GM18868 (cell line): ENCODE results near the gene R3HDM4.
"Not testable (repeated sequence)": the region's sequence is repeated elsewhere in the genome, so short reads cannot be mapped to it uniquely, and the experiment has no call there.

Experiments
- ATAC-seq: cut with Tn5 transposase; IDR thresholded peaks from one replicate; pipeline ENCODE4 v1.9.1; 2021; ENCODE audit warnings: mild to moderate bottlenecking, moderate library complexity; ENCODE audit not compliant: unreplicated experiment

Gene R3HDM4

DNA sequence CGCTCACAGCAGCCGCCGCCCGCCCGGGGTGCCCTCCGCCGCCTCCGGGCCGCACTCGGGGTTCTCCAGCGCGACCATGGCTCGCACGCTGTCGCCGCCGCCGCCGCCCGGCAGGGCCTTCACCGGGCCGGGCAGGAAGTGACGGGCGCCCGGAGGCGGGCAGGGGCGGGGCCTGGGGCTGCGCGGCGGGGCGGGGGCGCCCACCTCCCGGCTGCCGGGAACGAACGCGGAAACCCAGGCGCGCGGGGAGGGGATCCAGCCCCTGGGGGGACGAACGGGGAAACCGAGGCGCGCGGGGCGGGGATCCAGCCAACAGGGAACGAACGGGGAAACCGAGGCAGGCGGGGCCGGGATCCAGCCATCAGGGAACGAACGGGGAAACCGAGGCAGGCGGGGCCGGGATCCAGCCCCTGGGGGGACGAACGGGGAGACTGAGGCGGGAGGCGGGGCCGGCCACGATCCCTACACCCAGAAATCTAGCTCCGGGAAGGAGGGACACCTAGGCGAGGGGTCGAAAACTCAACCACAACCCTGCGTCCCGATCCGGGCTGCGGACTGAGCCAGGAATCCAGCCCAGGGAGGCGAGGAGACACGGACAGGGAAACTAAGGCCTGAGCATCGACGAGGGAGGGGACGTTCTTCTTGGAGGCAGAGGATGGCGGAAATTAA is at the start of gene R3HDM4:
Gene R3HDM4, minus strand, starts transcription at position 140 of the 669 bp plus-strand sequence. Its CDS starts 62 bp downstream, at position 78.
- no peak for ATAC-seq

DNA sequence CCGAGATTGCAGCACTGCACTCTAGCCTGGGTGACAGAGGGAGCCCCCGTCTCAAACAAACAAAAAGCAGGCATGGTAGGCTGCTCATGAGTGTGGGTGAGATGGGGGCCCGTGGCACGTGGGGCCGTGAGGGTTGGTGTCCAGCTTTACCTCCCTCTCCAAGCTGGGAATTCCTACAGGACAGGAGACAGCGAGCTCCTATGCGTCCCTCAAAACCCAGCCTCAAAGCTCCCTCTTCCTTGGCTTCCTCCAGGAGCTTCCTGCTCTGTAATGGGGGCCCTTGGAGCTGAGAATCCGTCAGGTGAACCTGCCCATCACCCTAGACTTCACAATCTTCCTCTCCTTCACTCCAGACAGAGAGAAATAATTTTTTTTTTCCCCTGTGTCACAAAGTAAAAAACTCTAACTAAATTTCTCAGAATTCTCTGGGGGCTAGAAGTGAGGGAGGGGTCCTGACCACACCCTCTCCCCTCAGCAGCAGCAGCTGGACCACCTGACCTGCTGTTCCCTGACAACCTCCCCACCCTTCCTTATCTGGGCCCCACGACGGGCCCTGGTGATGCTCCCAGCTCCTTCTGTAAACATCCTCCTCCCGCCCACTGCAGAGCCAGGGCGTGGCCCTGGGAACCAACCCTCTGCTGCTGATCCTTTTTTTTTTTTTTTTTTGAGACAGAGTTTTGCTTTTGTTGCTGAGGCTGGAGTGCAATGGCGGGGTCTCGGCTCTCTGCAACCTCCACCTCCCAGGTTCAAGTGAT is 49.0 kb upstream of the R3HDM4 start:
- ATAC-seq = no peak

DNA sequence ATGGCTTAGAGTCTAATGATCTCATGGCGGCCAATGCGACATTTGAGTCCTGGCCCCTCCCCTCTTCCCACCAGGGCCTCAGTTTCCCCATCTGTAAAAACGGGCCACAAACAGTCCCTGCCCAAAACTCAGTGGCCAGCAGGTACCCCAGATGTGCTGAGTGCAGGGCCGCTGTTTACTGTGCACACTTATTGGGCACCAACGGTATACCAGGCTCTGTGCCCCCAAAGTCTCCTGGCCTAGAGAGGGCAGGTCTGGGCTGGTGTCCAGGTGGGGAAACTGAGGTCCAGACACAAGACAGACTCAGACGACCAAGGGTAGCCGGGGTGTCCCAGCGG is 47.6 kb upstream of the R3HDM4 start:
- ATAC-seq = no peak

DNA sequence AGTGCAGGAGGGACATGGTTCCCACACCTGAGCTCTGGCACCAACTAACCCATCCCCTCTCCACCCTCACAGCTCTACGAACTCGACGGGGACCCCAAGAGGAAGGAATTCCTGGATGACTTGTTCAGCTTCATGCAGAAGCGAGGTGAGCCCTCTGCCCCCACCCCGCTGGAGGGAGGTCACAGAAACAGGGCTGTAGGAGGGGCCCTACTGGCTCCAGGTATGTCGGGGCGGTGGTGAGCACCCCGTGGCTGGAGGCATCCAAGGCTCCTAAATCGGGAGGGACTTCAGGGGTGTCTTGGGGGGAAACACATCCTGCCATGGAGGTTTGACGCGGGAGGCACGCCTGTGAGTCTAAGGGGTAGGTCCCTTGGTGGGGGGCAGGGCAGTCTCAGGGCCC is 47.0 kb upstream of the R3HDM4 start:
- ATAC-seq = no peak

DNA sequence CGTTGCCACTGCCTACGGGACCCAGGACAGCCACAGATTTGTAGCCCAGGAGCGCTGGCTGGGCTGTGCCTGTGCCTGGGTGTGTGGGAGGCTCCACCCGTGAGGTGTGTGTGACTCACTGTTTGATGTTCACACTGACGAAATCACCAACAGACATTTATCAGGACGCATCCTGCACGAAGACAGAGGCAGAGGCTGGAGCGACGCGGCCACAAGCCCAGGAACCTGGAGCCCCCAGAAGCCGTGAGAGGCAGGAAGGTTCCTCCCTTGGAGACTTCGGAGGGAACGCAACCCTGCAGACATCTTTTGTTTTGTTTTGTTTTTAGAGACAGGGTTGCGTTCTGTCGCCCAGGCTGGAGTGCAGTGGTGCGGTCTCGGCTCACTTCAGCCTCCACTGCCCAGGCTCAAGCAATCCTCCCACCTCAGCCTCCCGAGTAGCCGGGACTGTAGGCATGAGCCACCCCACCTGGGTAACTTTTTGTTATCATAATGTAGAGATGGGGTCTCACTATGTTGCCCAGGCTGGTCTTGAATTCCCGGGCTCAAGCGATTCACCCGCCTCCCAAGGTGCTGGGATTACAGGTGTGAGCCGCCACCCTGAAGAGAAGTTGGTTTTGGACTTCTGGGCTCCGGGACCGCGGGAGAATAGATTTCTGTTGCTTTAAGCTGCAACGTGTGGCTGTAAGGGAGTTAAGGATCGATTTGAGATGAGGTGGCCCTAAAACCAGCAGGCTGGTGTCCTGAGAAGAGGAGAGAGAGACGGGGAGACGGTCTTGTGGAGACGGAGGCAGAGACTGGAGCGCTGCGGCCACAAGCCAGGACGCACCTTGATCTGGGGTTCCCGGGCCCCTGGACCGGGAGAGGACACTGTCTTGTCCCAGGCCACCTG is 46.2 kb upstream of the R3HDM4 start:
- ATAC-seq = no peak

DNA sequence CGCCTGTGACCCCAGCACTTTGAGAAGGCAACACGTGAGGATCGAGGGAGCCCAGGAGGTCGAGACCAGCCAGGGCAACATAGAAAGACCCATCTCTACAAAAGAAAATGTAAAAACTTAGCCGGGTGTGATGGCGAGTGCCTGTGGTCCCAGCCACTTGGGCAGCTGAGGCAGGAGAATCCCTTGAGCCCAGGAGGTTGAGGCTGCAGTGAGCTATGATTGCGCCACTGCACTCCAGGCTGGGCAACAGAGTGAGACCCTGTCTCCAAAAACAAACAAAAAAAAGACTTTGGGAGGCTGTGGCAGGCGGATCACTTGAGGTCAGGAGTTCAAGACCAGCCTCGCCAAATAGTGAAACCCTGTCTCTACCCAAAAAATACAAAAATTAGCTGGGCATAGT is 44.6 kb upstream of the R3HDM4 start:
- ATAC-seq = not testable (repeated sequence)

DNA sequence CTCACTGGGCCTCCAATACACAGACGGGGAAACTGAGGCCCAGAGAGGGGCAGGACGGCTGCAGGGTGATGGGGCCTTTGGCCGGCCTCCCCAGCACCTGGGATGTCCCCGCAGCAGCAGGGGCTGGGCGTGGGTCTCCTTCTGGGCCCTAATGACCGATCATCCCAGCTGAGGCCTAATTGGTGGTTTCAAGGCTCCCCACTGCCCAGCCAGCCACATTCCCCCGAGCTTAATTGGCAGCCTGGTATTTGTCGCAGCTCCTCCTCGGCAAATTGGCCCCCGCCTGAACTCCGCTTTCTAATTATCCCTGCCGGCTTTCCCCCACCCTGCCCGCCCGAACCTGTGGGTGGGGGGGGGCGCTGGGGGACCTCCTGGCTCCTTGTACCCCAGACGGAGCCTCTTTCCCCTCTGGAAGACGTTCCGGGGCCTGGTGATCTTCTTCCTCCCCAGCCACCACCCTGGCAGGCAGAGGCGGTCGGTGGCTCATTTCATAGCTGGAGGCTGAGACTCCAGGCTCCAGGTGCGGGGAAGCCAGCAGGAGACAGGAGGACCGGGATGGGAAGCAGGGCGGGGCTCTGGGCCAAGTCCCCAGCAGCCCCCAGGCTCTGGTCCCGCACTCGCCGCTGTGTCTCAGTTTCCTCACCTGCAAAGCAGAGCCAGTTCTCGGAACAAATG is 43.9 kb upstream of the R3HDM4 start:
- ATAC-seq = no peak

DNA sequence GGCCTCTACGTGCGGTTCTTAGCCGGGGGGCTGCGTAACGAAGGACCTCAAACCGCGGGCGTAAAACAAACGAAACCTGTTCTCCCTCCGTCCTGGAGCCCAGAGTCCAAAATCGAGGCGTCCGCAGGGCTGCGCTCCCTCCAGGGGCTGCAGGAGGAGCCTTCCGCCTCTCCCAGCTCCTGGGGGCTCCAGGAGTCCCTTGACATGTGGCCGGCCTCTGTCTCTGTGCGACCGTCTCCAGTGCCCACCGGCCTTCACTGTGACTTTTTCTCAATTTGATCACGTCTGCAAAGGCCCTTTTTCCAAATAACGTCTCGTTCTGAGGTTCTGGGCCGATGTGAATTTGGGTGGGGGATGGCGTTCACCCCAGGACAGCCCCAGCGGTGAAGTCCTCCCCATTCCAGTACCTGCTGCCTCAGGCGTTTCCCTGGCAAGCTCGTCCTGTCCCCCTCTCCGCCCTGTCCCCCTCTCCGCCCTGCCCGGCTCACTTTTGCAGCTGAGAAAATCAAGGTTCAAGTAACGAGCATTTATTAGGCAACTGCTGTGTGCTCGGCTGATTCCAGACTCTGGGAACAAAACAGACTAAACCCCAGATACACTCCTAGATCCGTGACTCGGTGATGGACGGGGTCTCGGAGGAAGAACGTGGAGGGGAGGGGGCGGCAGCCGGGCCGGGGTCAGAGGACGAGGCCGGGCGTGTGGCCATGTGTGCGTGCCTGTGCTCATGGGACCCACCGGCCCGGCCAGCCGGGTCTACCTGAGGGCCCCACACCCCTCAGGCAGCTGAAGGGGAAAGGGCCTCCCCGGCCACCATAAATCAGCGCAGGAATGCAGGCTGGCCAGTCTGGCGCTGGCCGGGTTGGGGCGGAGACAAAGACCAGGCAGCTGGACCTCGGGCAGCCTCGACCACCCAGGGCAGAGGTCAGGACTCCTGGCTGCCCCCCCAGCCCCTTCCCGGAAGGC is 43.1 kb upstream of the R3HDM4 start:
- ATAC-seq = no peak

DNA sequence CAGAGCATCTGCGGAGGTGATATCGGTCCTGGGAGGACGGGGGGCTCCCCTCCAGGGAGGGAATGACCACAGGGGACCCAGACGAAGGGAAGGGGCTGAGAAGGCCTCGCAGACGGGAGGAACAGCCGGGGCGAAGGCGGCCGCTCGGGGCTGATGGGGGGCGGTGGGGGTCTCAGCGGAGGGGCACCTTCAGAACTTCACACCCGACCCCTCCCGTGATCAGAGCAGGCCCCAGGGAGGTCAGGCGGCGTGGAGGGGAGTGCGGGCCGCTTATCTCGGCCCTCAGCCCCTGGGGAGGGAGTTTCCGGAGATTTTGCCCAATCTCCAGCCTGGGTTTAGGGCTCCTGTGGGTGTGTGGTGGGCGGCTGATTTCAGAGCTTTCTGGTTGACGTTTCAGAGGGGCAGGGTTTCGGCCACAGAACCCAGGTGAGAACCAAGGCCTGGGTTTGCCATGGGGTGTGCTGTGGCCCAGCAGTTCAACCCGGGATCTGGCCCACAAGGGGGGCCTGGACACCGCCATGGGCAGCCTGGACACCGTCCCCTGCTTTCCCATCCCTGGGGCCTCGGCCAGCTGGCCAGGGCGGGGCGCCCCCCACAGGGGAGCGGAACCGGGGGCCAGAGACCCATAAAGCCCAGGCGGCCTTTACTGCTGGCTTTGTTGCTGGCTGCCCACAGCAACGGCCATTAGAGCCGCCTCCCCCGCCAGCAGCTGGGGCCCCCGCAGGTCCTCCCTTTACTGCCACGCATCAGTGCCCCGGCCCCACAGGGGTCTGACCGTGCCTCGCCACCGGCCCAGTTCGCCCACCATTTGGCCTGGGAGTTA is 41.9 kb upstream of the R3HDM4 start:
- ATAC-seq = no peak

DNA sequence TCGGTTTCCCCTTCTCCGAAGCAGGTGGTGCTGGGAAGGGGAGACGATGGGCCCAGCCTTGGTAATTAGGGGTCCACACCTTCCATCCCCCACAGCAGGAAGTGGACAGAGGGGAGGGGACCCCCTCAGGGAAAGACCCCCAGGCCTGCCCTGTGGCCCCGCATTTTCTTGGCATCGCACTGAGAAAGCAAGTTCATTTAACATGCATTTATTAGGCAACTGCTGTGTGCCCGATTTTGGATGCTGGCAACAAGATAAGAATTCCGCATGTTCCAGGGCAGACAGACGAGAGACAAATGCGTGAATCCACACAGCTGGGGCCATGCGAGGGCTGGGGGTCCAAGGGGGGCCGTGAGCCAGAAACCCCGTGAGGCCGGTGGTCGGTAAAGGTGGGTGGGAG is 41.3 kb upstream of the R3HDM4 start:
- ATAC-seq = no peak

DNA sequence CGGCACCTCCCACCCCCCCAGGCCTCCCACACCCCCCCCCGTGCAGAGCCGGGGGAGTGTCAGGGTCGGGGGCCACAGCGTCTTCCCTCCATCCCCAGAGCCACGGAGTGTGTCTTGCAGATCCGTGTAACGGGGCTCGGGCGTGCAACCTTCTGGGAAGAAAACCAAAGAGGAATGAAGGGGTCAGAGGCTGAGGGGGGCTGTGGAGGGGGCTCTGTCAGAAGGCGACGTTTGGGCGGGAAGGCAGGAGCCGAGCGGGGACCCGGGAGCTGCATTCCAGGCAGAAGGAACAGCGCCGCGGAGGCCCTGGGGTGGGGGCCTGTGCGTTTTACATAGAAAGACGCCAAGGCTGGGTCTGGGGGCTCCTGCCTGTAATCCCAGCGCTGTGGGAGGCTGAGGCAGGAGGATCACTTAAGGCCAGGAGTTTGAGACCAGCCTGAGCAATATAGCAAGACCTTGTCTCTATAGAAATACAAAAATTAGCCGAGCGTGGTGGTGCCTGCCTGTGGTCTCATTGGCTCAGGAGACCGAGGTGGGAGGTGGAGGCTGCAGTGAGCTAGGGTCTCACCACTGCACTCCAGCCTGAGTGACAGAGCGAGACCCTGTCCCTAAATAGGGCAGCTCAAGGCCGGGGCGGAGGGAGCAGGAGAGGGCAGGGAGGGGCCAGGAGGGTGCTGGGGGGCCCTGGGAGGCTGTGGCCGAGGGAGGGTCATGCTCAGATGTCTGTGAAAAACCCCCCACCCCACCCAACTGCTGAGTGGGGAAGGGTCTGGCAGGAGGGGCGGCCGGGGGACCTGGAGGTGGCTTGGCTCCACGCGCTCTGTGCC is 40.6 kb upstream of the R3HDM4 start:
- no peak for ATAC-seq

DNA sequence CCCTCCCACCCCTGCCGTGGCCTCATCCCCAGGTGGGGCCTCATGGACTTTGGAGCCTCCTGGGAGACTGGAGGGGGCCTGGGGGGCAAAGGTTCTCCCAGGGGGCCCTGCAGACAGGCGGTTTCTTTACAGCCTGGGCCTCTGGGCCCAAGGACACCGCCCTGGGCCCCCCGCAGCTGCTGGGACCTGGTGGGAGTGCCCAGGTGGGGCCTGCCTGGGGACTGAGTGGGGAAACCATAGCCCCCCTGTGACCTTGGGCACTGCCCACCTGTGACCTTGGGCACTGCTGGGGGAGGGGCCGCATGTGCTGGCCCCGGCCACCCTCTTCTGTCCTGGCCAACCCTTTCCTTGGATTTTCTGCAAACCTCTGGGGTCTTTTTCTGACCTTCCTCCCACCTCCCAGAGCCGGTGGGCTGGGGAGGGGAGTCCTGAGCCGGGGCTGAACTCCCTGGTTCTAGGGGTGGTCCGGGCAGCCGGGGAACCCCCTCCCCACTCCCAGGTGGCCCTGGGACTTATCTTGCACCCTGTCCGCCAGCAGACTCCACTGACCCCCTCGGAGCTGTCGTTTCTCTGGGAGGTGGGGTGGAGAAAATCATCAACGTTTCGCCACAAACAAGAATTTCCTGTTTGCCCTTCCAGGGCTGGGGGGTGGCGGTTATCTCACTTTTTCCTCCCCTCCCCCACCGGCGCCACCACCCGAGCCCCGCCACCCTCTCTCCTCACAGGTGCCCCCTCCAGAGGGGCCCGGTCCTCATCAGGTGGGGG is 39.8 kb upstream of the R3HDM4 start:
- no peak for ATAC-seq

DNA sequence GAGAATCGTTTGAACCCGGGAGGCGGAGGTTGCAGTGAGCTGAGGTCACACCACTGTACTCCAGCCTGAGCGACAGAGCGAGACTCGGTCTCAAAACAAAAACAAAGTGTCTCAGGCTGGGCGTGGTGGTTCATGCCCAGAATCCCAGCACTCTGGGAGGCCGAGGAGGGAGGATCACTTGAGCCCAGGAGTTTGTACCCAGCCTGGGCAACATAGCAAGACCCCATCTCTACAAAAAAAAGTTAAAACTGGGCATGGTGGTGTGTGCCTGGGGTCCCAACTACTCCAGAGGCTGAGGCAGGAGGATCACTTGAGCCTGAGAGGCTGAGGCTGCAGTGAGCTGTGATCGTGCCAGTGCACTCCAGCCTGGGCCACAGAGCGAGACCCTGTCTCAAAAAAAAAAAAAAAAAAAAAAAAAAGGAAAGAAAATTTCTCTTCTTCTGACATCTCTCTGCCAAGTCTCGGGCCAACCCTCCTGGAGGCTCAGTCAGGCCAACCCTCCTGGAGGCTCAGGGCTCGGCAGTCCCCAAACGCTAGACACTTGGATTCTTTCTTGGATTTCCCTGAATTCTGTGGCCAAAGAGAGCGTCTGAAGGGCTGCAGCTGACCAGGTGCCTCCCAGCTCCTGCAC is 39.1 kb upstream of the R3HDM4 start:
- no peak for ATAC-seq

DNA sequence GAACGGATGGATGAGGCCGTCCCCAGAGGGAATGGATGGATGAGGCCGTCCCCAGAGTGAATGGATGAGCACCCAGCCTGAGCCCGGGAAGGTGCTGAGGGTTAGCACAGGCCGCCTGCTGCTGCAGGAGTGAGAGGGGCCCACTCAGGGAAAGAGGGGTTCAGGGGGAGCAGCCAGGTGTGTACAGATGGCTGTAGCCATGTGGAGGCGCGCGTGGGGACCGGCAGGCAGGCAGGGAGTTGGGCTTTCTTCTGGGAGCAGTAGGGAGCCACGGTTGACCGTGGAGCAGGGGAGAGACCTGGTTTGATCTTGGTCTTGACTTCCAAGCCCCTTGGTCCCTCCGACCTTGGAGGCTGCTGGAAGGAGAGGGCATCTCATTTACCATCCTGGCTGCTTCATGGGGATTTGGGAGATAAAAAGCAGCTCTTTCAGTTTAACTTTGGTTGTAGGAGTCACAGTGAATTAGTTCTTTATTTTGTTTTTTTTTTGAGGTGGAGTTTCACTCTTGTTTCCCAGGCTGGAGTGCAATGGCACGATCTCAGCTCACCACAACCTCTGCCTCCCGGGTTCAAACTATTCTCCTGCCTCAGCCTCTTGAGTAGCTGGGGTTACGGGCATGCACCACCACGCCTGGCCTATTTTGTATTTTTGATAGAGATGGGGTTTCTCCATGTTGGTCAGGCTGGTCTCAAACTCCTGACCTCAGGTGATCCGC is 37.5 kb upstream of the R3HDM4 start:
- no peak for ATAC-seq

DNA sequence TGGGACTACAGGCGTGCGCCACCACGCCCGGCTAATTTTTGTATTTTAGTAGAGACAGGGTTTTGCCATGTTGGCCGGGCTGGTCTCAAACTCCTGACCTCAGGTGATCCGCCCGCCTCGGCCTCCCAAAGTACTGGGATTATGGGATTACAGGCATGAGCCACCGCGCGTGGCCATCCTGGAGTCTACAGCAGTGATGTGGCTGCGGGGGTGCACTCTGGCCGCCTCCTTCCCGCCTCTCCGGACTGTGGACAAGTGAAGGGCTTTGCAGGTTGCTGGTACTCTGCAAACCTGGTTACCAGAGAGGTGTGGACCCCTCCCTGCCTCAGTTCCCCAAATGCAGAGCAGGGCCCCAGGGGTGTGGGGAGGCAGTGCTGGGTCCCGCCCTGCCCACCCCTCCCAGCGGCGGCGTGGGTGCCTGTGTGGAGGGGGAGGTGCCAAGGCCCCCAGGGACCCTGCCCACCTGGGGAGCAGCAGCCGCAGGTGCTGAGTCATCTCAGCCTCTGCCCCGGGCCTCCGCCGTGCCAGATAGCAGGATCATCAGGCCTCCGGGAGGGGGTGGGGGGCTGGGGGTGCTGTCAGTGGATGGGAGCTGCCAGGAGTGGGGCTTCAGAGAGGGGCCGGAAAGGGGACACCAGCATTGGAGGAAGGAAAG is 36.0 kb upstream of the R3HDM4 start:
- ATAC-seq = no peak
